GM19238 (cell line): ENCODE results near the gene KRTAP1-3.
"Not testable (repeated sequence)": the region's sequence is repeated elsewhere in the genome, so short reads cannot be mapped to it uniquely, and the experiment has no call there.

ENCODE experiments used
- DNase-seq: peaks from one replicate; pipeline ENCODE4 v3.0.0; 2011; ENCODE audit warnings: low spot score; ENCODE audit not compliant: insufficient read length

The KRTAP1-3 gene

GRCh38 chr17:41012326-41013120 lies 22.2 kb downstream of the KRTAP1-3 start:
- no peak for DNase-seq

GRCh38 chr17:41010441-41010840 lies 24.2 kb downstream of the KRTAP1-3 start:
- DNase-seq: no peak

GRCh38 chr17:41009936-41010335 lies 24.7 kb downstream of the KRTAP1-3 start:
- DNase-seq: no peak

GRCh38 chr17:41009301-41009760 lies 25.3 kb downstream of the KRTAP1-3 start:
- no peak for DNase-seq

- DNase-seq: no peak
Observed at GRCh38 chr17:41008811-41009210, 25.9 kb downstream of the KRTAP1-3 start, which contains the start of gene KRTAP3-1. KRTAP3-1 (minus strand) TSS chr17:41009128; CDS start chr17:41009074, 54 bp downstream.

- DNase-seq: no peak
Observed at GRCh38 chr17:41004397-41004796, 30.3 kb downstream of the KRTAP1-3 start.

- DNase-seq: no peak
Observed at GRCh38 chr17:41003926-41004325, 30.7 kb downstream of the KRTAP1-3 start.

- no peak for DNase-seq
Observed at GRCh38 chr17:41002814-41003213, 31.9 kb downstream of the KRTAP1-3 start.

GRCh38 chr17:41001795-41002194 lies 32.9 kb downstream of the KRTAP1-3 start:
- no peak for DNase-seq

GRCh38 chr17:40999563-40999962 lies 35.1 kb downstream of the KRTAP1-3 start, which contains the start of gene KRTAP3-2:
KRTAP3-2 (minus strand) TSS chr17:40999906; CDS start chr17:40999853, 53 bp downstream.
- not testable (repeated sequence) for DNase-seq

GRCh38 chr17:40997361-40997760 lies 37.3 kb downstream of the KRTAP1-3 start:
- DNase-seq: no peak

GRCh38 chr17:40996829-40997228 lies 37.8 kb downstream of the KRTAP1-3 start:
- no peak for DNase-seq

GRCh38 chr17:40995116-40995515 lies 39.6 kb downstream of the KRTAP1-3 start:
- DNase-seq: no peak

- no peak for DNase-seq
Observed at GRCh38 chr17:40993839-40994238, 40.8 kb downstream of the KRTAP1-3 start, which contains the start of gene KRTAP3-3. KRTAP3-3 (minus strand) TSS chr17:40994164; CDS start chr17:40994097, 67 bp downstream.

GRCh38 chr17:40993084-40993483 lies 41.6 kb downstream of the KRTAP1-3 start:
- DNase-seq: no peak

GRCh38 chr17:40992666-40993065 lies 42.0 kb downstream of the KRTAP1-3 start:
- no peak for DNase-seq

- no peak for DNase-seq
Observed at GRCh38 chr17:40986920-40987319, 47.8 kb downstream of the KRTAP1-3 start.

GRCh38 chr17:40984226-40984625 lies 50.4 kb downstream of the KRTAP1-3 start, which contains the start of gene KRT40:
KRT40 (minus strand) TSS chr17:40984326; CDS start chr17:40984273, 53 bp downstream.
- no peak for DNase-seq
